Peyer's patch (tissue), 4 donors: ENCODE data around the gene FAM219A. TPM values are rescaled to one million over a fixed set of nuclear protein-coding genes. Genes with fewer than 3 reads are reported as not detected.

ENCODE experiments used
- DNase-seq, 3 donors: peaks; one replicate each; pipeline ENCODE4 v3.0.0-alpha.2; 2017 to 2019
- H3K27ac ChIP-seq, 4 donors: fragments of 200-600 bp; sonication (generic); one replicate each; pipeline ENCODE4 v1.5.1; 2016 to 2019
- H3K27me3 ChIP-seq, 2 donors: fragments of 200-600 bp; sonication (generic); one replicate each; pipeline ENCODE4 v1.5.1; 2019
- H3K36me3 ChIP-seq, 3 donors: fragments of 200-600 bp; sonication (generic); one replicate each; pipeline ENCODE4 v1.5.1; 2016 to 2019
- H3K4me1 ChIP-seq, 4 donors: fragments of 200-600 bp; sonication (generic); one replicate each; pipeline ENCODE4 v1.5.1; 2016 to 2019
- H3K4me3 ChIP-seq, 4 donors: fragments of 200-600 bp; sonication (generic); 1 replicate in 3 of 4; 2 replicates in 1 of 4; pipeline ENCODE4 v1.5.1; 2016 to 2019; ENCODE audit warnings: mild to moderate bottlenecking in 1 of 4
- H3K9me3 ChIP-seq, 4 donors: fragments of 200-600 bp; sonication (generic); one replicate each; pipeline ENCODE4 v1.5.1; 2016 to 2019; ENCODE audit warnings: mild to moderate bottlenecking in 1 of 4
- POLR2A ChIP-seq, 2 donors: fragments of 450-650 bp; IDR thresholded peaks; one replicate each; pipeline ENCODE4 v1.5.1; 2017; ENCODE audit warnings: antibody characterized with exemption in 2 of 2, mild to moderate bottlenecking in 2 of 2, moderate library complexity in 2 of 2
- total RNA-seq, 4 donors: library from RNA; depleted of rRNA; stranded (reverse); fragments of >200 nt; gene quantifications; one replicate each; pipeline ENCODE4 v1.1.0, GENCODE V29; 2016
- TF ChIP-seq, protein P1 (sequence below), 6 experiments: fragments of 450-650 bp in 4 of 6; fragments of 200-600 bp in 2 of 6; sonication (generic) in 1 of 6; IDR thresholded peaks; one replicate each; pipeline ENCODE4 v1.5.1; 2017 to 2019; ENCODE audit warnings: antibody characterized with exemption in 6 of 6, mild to moderate bottlenecking in 3 of 6, moderate library complexity in 1 of 6

The FAM219A gene
- total RNA-seq, 4 donors from 2014 or later = 6.0 to 13.2 (median 9.5) TPM

DNA sequence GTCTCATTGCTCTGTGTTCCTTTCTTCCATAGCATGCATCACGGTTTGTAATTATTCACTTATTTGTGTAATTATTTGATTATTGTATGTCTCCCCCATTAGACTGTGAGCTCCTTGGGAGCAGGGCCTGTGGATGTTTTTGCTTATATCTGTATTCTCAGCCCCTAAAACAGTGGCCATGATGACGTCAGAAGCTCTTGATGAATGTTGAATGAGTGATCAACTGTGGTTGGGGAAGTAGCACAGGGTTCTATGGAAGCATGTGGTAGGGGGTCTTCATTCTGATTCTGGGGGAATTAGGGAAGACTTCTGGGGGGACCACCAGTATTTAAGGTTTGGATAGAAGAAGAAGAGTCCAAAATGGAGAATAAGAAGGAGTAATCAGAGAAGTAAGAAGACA lies 6.2 kb upstream of the FAM219A start:
- Histone ChIP-seq H3K4me1 (no peaks in the 10 kb centered on the region), H3K27me3 (no peaks in the 10 kb centered on the region), H3K4me3 (no peak overlapping the region), H3K9me3 (no peaks in the 10 kb centered on the region), H3K36me3 (no peaks in the 10 kb centered on the region), H3K27ac (no peak overlapping the region)
- TF ChIP-seq, protein P1, sequence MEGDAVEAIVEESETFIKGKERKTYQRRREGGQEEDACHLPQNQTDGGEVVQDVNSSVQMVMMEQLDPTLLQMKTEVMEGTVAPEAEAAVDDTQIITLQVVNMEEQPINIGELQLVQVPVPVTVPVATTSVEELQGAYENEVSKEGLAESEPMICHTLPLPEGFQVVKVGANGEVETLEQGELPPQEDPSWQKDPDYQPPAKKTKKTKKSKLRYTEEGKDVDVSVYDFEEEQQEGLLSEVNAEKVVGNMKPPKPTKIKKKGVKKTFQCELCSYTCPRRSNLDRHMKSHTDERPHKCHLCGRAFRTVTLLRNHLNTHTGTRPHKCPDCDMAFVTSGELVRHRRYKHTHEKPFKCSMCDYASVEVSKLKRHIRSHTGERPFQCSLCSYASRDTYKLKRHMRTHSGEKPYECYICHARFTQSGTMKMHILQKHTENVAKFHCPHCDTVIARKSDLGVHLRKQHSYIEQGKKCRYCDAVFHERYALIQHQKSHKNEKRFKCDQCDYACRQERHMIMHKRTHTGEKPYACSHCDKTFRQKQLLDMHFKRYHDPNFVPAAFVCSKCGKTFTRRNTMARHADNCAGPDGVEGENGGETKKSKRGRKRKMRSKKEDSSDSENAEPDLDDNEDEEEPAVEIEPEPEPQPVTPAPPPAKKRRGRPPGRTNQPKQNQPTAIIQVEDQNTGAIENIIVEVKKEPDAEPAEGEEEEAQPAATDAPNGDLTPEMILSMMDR (IDR thresholded peaks at IDR 0.05) = no peak
- no peak for TF ChIP-seq POLR2A (IDR thresholded peaks at IDR 0.05)
- DNase-seq = no peak

DNA sequence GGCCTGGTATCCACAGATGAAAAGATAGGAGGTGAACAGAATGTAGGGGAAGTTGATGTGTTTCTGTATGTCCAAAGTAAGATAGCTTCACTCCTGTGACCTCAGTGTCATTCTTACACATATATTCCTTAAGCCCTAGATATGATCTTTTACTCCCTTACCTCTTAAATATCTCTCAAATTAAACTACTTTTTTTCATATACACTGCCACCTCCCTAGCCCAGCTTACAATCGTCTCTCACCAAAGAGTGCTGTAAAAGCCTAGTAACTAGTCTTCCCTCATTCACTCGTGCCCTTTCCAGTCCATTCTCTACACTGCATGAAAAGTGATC lies 5.5 kb upstream of the FAM219A start:
- TF ChIP-seq POLR2A (IDR thresholded peaks at IDR 0.05) = no peak
- TF ChIP-seq, protein P1 (IDR thresholded peaks at IDR 0.05) = no peak
- Histone ChIP-seq H3K36me3 (no peaks in the 10 kb centered on the region), H3K27me3 (no peaks in the 10 kb centered on the region), H3K4me1 (peaks cover 0 to 2% (median 0%) of the 10 kb centered on the region in 4 donors), H3K4me3 (no peak overlapping the region), H3K27ac (no peak overlapping the region), H3K9me3 (no peaks in the 10 kb centered on the region)
- no peak for DNase-seq

DNA sequence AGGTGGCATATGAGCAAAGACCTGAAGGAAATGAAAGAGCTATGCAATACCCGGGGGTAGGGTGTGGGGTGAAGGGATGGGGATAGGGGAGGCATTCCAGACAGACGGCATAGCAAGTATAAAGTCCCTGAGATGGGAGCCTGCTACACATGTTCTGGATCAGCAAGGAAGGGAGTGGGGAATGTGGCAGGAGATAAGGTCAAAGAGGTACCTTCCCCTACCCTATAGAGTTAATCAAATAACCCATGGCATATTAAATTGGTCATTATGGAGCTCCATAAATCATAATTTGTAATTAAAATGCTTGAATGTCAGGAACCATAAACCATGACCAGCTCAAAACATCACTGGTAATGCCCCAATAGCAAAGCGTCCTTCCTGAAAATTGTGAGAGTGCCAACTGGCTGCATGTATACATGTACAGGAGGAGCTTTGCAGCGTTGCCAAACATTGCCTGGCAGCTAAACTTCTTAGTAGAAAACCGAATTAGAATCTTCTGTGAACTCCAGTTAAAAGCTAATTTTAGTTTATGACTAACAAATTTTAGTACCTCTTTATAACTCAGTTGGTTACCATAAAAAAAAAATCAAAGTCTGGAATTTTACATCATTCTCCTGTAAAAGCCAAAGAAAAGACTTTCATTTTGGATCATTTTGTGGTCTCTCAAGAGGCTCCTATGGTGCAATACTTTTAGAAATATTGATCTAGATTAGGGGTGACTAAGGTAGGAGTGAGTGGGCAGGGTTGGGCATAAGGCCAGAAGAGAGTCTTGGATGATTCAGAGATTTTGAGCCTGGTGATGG lies 4.9 kb upstream of the FAM219A start:
- Histone ChIP-seq H3K36me3 (no peaks in the 10 kb centered on the region), H3K27ac (no peak overlapping the region), H3K9me3 (no peaks in the 10 kb centered on the region), H3K4me1 (peaks cover 0 to 4% (median 0%) of the 10 kb centered on the region in 4 donors), H3K4me3 (no peak overlapping the region), H3K27me3 (no peaks in the 10 kb centered on the region)
- TF ChIP-seq, protein P1 (IDR thresholded peaks at IDR 0.05) = no peak
- TF ChIP-seq POLR2A (IDR thresholded peaks at IDR 0.05) = no peak
- no peak for DNase-seq

DNA sequence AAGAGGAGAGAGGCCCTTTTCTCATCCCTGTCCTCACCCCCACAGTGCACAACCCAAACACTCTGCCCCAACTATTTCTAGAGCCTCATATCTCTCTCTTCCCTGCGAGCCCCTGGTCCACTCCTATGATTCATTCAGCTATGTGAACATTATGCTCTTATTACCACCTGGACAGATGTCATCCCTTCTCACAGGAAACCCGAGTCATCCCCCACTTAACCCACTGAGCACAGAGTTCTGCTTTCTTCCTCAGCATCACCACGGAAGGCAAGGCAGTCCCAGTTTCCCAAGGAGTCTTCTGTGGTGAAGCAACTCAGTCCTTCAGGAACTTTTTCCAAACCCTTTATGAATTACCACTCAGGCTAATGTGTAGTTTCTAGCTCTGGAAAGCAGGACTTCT lies 1.6 kb upstream of the FAM219A start:
- H3K9me3 ChIP-seq = no peaks in the 10 kb centered on the region
- DNase-seq = no peak
- no peak overlapping the region for H3K4me3 ChIP-seq
- TF ChIP-seq POLR2A (IDR thresholded peaks at IDR 0.05) = no peak
- TF ChIP-seq, protein P1 (IDR thresholded peaks at IDR 0.05) = no peak
- no peaks in the 10 kb centered on the region for H3K36me3 ChIP-seq
- peaks cover 0 to 14% (median 6%) of the 10 kb centered on the region in 4 donors for H3K4me1 ChIP-seq
- no peak overlapping the region for H3K27ac ChIP-seq
- no peaks in the 10 kb centered on the region for H3K27me3 ChIP-seq

DNA sequence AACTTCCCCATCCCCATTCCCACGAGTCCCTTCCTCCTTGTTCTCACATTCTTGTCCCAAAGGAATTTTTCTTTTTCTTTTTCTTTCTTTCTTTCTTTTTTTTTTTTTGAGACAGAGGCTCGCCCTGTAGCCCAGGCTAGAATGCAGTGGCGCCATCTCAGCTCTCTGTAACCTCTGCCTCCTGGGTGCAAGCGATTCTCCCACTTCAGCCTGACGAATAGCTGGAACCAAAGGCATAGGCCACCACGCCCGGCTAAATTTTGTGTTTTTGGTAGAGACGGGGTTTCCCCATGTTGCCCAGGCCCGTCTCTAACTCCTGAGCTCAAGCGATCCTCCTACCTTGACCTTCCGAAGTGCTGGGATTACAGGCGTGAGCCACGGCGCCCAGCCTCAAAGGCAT lies 986 bp upstream of the FAM219A start:
- TF ChIP-seq, protein P1 (IDR thresholded peaks at IDR 0.05) = no peak
- TF ChIP-seq POLR2A (IDR thresholded peaks at IDR 0.05) = no peak
- Histone ChIP-seq H3K9me3 (no peaks in the 10 kb centered on the region), H3K27ac (no peak overlapping the region), H3K4me3 (no peak overlapping the region), H3K36me3 (no peaks in the 10 kb centered on the region), H3K4me1 (peaks cover 0 to 14% (median 6%) of the 10 kb centered on the region in 4 donors), H3K27me3 (no peaks in the 10 kb centered on the region)
- DNase-seq = no peak
